Skin of body (tissue), 2 donors: ENCODE data around the gene FUT7. TPM values are rescaled to one million over a fixed set of nuclear protein-coding genes. Genes with fewer than 3 reads are reported as not detected.

Experiments used
- DNase-seq: peaks from one replicate; lab custom pipeline; 2025; lab: John Stamatoyannopoulos, UW
- total RNA-seq: library from RNA; depleted of rRNA; stranded (reverse); fragments of >200 nt; gene quantifications from one replicate; pipeline ENCODE4 v1.2.3, GENCODE V29; 2014

FUT7 gene, protein sequence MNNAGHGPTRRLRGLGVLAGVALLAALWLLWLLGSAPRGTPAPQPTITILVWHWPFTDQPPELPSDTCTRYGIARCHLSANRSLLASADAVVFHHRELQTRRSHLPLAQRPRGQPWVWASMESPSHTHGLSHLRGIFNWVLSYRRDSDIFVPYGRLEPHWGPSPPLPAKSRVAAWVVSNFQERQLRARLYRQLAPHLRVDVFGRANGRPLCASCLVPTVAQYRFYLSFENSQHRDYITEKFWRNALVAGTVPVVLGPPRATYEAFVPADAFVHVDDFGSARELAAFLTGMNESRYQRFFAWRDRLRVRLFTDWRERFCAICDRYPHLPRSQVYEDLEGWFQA
- total RNA-seq: 0.39 TPM

DNA sequence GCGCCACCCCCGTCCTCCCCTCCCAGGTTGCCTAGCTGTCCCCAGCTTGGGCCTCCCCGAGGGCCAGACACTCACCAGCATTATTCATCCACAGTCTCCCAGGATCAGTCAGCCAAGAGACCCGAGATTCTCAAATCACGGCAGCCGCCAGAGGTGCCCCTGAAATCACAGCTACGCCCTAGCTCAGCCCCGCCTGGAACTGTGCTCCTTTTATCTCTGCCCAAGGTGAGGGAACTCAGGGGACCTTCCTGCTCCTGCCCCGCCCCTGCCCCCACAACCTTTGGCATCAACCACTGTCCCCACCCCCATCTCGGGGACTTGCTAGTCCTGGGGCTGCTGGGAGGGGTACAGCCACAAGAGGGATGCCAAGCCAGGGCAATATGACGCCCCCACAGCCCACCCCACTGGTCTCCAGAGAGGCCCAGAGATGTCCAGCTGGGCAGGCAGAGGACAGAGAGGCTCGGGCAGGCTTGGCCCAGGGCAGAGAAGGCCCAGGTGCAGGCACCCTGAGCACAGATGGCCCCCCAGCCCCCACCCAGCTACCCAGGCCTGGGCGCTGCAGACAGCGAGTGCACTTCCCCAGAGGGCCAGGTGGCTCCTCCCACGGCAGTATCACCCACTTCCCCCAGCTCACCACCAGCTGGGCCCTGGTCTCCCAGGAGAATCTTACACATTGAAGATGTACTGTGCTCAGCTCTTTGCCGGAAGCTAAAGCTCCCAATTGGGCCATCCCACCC lies at the start of gene FUT7:
FUT7 (minus strand) TSS at position 185 of the 737 bp plus-strand sequence; CDS start at position 88, 97 bp downstream.
- no peak for DNase-seq

DNA sequence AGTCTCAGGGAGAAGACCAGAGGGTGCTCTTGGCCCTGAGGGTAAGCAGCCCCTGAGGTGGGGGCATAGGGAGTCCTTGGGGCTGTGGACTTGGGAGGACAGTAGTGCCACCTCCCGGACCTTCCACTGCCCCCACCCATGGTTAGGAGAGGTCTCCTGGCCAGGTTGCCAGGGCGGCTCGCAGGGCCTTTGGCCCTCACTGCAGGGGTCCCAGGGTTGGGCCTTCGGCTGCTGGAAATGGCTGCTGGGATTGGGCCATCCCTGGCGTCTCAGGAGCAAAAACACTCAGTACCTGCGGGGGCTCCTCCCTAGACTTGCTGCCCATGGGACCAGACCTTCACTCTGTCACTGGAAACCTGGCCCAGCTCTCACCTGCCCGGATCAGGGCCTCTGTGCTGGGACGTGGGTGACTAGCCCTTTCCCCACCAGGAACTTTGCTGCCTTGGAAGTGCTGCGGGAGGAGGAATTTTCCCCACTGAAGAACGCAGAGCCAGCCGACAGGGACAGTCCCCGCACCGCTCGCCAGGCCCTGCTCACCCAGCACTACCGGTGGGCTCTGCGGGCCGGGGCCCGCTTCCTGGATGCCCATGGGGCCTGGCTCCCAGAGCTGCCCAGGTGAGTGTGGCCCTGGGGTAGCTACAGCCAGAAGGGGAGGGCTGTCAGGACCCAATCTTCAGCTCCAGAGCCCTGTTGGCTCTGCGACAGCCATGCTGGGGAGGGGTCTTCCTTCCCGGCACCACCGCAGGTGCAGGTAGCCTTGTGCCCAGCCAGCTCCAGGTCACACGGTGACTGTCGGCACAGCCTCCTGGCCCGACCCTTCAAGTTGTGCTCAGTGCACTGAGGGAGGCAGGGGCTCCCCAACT lies 48.6 kb upstream of the FUT7 start:
- no peak for DNase-seq

DNA sequence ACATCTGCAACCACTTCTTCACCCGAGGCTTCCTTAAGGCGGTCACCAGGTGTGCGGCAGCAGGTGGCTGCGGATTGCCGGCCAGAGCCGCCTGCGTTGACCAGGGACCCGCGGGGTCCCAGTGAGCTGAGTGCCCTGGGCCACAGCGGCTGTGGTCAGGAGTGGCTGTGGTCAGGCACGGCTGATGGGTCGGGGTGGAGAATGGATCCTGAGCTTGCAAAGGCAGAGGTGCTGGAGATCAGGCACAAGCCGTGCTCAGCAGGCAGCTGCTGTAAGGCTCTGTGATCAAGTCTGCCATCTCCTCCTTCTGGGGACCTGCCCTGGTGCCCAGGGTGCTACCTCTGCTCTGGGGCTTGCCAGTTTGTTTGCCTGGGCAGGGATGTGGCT lies 47.5 kb upstream of the FUT7 start:
- DNase-seq: no peak

DNA sequence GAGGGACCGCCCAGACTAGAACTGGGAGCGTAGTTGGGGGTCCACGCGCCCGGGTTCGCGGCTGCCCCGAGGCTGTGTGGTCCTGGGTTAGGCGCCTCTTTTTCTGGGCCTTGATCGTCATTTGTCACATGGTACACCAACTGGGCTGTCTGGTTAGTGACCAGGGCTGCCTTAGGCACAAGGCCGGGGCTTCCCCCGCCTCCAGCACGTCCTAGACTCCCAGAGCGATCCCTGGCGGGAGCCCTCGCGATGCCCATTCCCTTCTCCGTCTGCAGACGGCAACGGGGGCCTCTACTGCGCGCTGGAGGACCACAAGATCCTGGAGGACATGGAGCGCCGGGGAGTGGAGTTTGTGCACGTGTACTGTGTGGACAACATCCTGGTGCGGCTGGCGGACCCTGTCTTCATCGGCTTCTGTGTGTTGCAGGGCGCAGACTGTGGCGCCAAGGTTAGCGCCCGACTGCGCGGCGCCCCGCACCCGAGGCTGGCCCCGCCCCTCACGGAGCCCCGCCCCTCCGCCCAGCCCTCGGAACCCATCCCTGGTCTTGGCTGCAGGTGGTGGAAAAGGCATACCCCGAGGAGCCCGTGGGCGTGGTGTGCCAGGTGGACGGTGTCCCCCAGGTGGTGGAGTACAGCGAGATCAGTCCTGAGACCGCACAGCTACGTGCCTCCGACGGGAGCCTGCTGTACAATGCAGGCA lies 47.0 kb upstream of the FUT7 start:
- no peak for DNase-seq

DNA sequence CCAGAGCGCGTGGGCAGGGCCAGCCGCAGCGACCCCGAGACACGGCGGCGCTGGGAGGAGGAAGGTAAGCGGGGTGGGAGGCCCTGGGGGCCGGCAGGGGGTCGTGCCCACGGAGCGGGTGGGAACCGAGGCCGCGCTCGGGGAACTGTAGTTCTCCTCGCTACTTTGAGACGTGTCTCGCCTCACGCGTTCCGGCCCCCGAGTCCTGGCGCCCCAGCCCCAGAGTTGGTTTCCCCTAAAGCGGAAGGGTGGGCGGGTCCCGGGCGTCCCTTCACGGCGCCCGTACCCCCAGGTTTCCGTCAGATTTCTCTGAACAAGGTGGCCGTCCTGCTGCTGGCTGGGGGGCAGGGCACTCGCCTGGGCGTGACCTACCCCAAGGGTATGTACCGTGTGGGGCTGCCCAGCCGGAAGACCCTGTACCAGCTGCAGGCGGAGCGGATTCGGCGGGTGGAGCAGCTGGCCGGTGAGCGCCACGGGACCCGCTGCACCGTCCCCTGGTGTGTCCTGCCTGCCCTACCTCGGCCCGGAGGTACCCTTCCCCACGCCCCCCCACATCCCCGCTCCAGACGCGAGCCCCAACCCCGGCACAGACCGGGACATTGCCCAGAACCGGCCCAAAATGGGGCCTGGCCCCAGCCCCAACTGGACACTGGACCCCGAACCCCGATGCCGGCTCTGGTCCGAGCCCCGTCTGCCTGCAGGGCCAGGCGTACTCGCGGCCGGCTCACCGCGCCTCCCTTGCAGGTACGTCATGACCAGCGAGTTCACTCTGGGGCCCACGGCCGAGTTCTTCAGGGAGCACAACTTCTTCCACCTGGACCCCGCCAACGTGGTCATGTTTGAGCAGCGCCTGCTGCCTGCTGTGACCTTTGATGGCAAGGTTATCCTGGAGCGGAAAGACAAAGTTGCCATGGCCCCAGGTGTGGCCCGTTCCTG lies 46.1 kb upstream of the FUT7 start:
- DNase-seq: no peak

DNA sequence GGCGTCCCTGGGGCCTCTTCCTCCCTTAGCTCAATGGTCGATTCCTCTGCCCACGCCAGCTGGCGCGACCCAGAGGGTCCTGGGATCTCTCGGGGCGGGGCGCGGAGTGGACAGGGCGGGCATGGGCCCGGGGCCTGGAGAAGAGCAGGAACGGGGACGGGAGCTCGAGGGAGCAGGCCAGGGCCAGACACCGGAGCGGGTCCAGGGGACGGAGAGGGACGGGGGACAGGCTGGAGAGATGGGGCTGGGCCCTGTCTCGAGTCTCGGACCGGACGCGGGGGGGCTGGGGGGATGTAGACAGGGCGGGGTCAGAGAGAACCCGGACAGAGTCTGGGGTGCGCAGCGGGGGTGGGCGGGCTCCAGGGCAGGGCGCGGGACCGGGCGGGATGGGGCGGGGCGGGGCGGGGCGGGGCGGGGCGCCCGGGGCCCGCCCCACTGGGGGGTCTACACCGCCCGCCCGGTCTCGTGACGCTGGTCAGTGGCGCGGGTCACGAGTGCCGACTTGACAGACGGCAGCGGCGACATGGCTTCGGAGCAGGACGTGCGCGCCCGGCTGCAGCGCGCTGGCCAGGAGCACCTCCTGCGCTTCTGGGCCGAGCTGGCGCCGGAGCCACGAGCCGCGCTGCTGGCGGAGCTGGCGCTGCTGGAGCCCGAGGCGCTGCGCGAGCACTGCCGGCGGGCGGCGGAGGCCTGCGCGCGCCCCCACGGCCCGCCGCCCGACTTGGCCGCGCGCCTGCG lies 45.3 kb upstream of the FUT7 start, which contains the start of gene UAP1L1:
UAP1L1 (plus strand) TSS at position 508 of the 738 bp plus-strand sequence; CDS start at position 524, 16 bp downstream.
- no peak for DNase-seq

DNA sequence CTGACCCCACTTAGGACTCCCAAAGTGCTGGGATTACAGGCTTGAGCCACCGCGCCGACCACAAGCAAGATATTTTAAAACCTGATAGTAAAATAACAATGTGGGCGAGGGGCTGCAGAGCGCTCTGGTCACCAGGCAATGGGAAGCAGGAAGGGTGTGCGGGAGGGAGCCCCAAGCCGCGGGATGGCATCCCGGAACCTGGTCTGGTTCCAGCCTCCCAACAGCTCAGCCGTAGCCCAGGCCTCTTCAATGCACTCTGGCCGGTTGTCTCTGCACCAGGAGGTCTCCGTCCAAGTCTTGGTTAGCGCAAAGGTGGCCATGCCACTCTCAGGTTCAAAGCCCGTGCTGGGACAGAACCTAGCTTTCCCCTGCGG lies 44.7 kb upstream of the FUT7 start:
- no peak for DNase-seq

DNA sequence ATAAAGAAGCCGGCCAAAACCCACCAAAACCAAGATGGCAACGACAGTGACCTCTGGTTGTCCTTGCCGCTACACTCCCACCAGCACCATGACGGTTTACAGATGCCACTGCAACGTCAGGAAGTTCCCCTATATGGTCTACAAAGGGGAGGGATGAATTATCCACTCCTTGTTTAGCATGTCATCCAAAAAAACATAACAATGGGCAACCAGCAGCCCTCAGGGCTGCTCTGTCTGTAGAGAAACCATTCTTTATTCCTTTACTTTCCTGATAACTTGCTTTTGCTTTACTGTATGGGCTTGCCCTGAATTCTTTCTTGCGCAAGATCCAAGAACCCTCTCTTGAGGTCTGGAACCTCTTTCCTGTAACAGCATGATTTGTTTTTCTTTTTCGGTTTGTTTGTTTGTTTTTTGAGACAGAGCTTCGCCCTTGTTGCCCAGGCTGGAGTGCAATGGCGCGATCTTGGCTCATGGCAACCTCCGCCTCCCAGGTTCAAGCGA lies 43.4 kb upstream of the FUT7 start:
- DNase-seq: no peak

DNA sequence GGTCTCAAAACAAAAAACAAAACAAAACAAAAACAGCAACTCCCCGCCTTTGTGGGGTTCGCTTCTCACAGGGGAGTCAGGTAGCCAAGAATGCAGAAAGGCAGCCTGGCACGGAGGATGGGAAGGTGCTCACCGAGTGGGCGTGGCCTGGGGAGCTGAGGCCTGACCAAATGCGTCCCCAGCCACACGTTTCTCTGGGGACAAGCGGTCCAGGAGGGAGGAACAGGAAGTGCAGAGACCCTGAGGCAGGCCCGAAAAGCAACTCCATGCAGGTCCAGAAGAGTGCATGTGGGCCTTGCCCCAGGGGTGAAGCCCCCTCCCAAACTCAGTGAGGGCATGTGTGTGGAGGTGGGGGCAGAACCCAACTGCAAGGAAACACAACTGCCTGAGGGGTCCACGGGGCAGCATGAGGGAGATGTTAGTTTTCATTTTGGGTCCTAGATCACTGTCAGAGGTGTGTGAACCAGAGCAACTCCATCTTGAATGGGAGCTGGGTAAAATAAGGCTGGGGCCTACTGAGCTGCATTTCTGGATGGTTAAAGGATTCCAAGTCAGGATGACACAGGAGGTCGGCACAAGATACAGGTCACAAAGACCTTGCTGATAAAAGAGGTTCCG lies 42.9 kb upstream of the FUT7 start:
- DNase-seq: no peak

DNA sequence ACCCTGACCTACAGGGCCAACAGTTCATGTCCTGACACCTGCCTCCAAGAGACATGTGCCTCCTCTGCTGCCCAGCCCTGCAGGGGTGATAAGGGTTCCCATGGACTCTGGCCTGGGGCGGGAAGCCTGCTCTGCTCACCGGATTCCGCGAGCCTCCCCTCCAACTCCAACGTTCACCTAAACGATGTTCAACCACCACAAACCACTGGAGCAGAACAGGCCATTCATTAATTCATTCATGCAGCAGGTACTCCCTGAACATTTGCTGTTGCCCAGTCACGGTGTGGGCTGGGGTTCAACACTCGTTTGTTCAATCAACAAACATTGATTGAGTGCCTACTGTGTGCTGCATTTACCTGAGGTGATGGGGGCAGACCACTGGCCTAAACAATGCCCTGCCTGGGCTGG lies 42.1 kb upstream of the FUT7 start:
- no peak for DNase-seq

DNA sequence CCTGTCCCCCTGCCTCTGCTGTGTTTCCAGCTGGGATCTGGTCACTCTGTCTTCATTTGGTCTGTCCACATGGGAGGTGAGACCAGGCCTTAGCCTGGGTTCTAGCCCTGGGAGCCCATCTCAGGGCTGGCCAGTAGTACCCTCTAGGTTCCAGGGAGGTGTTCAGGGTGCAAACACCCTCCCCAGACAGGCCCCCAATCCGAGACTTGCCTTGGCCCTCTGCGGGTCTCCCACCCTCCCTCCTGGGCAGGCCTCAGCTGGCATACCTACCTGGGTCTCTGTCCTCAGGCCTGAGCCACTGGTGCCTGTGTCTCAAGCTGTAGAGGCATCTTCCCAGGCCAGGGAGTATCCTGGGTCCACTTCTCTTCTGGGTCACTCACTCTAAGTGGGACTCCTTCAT lies 39.4 kb upstream of the FUT7 start:
- no peak for DNase-seq

DNA sequence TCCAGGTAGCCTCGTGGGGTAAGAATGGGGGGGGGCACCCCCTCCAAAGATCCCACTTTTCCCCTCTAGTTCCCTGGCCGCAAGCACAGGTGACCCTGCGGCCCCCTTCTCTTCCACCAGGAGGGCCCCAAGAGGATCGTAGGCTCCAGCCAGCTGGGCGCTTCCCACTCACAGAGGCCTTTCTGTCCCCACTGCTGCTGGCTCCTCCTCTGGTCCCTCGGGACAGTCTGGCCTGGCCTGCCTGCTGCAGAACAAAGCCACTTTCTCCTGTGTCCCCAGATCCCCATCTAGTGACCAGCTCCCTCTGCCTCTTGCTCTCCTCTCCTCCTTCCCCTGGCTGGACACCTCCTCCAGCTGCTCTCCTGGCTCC lies 39.0 kb upstream of the FUT7 start:
- no peak for DNase-seq

DNA sequence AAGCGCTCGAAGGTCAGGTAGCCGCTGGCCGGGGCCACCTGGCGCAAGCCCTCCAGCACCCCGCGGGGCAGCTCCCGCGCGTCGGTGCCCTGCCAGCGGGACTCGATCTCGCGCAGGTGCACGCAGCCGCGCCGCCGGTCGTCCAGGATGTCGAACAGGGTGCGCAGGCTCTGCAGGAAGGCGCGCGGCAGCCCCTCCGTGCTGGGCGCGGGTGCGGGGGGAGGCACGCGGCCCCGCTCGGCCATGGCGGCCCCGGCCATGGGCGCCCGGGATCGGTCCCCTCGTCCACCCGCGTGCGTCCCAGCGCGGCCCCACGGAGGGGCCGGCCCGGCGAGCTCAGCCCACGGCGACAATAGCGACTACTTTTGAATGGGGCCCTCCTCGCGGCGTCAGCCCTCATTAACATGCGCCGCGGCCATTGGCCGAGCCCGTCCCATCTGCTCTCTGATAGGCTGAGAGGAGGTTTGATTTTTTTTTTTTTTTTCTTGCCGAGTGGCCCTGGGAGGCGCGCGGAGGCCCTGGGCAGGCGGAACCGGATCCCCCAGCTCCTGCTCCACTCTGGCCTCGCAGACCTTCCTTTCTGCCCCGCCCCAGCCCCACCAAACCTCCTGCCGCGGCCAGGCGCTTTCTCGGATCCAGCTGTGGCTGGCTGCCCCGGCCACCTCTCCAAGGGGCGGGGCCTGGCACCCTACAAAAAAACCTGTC lies 38.5 kb upstream of the FUT7 start, which contains the start of gene SAPCD2:
SAPCD2 (minus strand) TSS at position 357 of the 705 bp plus-strand sequence; CDS start at position 260, 97 bp downstream.
- DNase-seq: peak; percentile 43

DNA sequence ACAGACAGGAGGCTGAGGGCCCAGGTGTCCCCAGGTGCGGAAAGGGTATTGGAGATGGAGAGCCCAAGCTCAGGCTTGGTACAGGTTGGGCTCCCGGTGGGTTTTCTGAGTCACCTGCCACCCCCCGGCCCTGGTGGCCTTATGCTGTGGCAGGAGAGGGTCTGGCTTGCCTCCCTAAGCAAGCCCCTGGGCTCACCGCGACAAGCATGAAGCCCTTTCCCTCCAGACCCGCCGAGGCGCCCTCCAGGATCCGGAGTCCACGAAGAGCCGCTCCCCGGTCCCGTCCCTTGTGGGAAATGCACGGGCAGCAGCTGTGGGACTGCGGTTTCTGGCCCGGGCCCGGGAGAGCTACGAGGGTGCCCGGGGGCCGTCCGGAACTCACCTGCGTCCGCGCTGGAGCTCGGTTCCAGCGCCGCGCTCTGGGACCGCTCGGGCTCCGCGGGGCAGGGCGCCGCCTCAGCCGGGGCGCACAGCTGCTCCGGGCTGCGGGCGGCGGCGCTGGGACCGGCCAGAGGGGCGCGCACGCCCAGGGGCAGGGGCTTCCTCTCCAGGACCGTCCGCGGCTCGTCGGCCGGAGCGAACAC lies 37.7 kb upstream of the FUT7 start:
- no peak for DNase-seq

DNA sequence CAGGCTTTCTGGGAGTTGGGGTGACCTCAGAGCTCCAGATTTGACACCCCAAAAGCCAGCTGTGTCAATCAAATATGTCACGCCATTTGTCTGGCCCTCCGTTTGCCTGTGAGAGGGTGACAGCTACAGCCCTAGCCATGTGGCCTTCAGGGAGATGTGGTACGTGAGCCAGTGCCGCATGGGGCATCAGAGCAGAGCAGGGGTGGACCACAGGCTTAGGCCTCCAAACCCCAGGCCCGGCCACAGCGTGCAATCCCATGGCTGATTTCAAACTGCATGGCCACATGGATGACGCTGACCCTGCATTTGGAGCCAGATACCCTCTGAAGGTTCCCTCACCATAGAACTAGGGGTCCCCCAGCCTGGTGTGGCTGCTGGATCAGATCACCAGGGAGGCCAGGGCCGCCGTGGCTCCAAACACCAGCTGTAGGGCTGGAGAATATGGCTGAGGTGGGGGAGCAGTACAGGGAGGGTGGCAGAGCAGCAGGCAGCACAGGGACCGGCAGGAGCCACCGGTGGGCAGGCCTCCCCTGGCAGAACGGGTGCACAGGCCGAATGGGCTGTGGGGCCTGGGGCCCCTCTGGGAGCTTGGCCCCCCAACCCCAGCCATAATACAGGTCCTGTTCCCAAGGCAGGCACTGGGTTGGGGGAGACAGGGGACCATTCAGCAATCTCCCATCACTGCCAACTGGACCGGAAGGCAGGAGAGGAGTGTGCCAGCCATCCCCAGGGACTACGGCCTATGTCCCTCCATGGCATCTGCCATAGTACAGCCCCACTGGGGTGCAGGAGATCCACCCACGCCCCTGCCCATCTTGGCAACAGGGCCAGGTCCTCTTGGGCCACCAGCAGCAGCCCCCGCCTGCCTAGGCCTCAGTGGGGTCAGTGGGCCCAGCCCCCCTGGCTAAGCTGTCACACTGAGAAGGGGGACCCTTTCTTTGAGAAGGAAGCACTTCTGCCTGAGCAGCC lies 36.9 kb upstream of the FUT7 start:
- no peak for DNase-seq

DNA sequence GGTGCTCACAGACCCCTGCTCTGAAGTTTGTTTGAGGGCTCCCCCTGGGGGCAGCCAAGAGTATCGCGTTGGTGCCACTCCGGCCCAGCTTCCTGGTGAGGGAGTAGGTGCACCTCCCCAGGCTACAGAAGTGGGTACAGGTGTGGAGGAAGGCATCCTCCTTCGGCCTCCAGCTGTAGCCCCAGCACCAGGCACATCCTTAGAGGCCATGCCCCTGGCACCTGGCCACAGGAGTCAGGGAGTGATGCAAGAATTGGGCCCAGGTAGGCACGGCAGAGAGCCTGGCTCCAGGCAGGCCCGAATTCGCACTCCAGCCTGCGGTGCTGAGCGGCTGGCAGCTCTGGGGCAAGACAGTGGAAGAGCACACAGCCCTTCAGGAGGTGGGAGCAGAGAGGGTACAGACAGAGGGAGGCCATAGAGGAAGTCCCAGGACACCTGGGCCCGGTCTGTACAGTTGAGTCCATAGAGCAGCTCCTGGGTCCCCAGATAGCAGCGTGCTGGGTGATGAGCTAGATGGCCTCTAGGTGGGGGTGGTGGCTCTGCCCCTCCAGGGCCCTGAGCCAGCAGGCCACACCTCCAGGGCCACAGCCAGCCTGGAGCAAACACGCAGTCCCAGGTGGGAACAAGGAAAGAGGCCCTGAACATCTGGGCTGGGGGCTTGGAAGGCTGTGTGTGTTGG lies 36.1 kb upstream of the FUT7 start:
- DNase-seq: peak; percentile 56
